Naive thymus-derived CD8-positive, alpha-beta T cell (primary cell): ENCODE measurements around the gene PPM1J. TPM values are rescaled to one million over a fixed set of nuclear protein-coding genes. Genes with fewer than 3 reads are reported as not detected.
A peak's percentile ranks its signal among the peaks of the same experiment; 100 is the strongest.

Experiments
- ATAC-seq, 2 donors: fragments of 150-1000 bp; cut with Tn5 transposase in 1 of 2; sonication (Bioruptor Pico), chemical (Tn5 transposase) in 1 of 2; 1 replicate in 1 of 2; 2 replicates in 1 of 2; pipeline ENCODE4 v1.10.0; 2021; ENCODE audit warnings: mild to moderate bottlenecking in 2 of 2, moderate library complexity in 2 of 2
- POLR2A ChIA-PET: fragments of 350-600 bp; sonication (Branson Sonifier 250); formaldehyde crosslinking; loops from one replicate; lab custom pipeline; 2021; ENCODE audit warnings: antibody characterized with exemption; lab: Charles Lee
- DNase-seq, 10 donors: peaks; one replicate each; pipeline versions ENCODE4 v3.0.0 to v3.0.0-alpha.2; 2020 to 2022
- H3K27ac Mint-ChIP-seq, 10 donors: one replicate each; pipeline ENCODE4 v1.8.0; 2020 to 2022; ENCODE audit warnings: mild to moderate bottlenecking in 10 of 10, mixed read lengths in 10 of 10, moderate library complexity in 4 of 10, inconsistent platforms in 1 of 10
- H3K27me3 Mint-ChIP-seq, 5 donors: one replicate each; pipeline ENCODE4 v1.8.0; 2021 to 2022; ENCODE audit warnings: mixed read lengths in 5 of 5
- H3K36me3 Mint-ChIP-seq, 3 donors: one replicate each; pipeline ENCODE4 v1.8.0; 2020 to 2022; ENCODE audit warnings: mixed read lengths in 3 of 3, mild to moderate bottlenecking in 2 of 3, inconsistent platforms in 1 of 3
- H3K4me1 Mint-ChIP-seq, 4 donors: one replicate each; pipeline ENCODE4 v1.8.0; 2021 to 2022; ENCODE audit warnings: mixed read lengths in 4 of 4
- H3K4me3 Mint-ChIP-seq, 10 donors: one replicate each; pipeline ENCODE4 v1.8.0; 2020 to 2022; ENCODE audit warnings: mild to moderate bottlenecking in 10 of 10, mixed read lengths in 10 of 10, moderate library complexity in 6 of 10, inconsistent platforms in 1 of 10
- H3K9me3 Mint-ChIP-seq, 9 donors: one replicate each; pipeline ENCODE4 v1.8.0; 2020 to 2022; ENCODE audit warnings: mixed read lengths in 9 of 9, mild to moderate bottlenecking in 3 of 9, inconsistent platforms in 1 of 9, moderate library complexity in 1 of 9
- polyA plus RNA-seq, 3 donors: library from polyadenylated mRNA; unstranded; fragments of 300-500 nt; fragmentation: Illumina TruSeq; gene quantifications; one replicate each; pipeline ENCODE4 v1.2.3, GENCODE V29; 2021
- total RNA-seq, 8 experiments: library from RNA in 2 of 8; stranded (reverse) in 2 of 8; gene quantifications; one replicate each; pipeline ENCODE4 v1.2.3 and lab custom pipeline; 2021 to 2026

PPM1J gene
- total and polyA plus RNA-seq, 5 experiments from 2014 or later: 0.44 TPM; not detected in 4

DNA sequence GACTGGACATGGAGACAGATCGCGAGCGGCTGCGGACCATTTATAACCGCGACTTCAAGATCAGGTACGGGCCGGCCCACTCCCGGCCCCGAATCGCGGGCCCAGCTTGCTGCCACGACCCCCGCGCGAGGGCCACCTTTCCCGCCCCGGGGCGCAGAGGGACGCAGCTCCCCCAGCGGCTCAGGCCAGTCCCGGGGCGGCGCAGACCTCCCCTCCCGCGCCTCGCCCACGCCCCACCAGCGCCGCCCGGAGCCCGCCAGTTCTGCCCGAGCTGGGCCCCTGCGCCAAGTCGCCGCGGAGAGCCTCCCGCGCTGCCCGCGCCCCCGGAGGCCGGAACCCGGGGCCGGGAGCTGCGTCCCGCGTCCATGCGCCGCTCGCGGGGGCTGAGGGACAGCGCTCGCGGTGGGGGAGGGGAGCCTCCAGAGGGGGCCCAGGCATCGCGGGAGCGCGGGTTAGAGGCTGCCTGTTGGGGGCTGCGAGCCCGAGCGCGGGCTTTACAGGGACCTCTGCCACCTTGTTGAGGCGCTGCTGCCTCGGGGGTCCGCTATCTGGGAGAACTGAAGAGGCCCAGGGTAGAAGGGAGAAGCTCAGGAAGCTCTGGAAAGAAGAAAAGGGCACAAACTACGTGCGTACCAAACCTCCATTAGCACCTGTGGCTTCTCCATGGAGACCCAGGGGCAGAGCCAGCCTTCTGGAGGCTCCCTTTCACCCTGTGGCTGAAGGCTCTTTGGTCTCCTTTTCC is 40.0 kb downstream of the PPM1J start:
- no peaks in the 10 kb centered on the region for H3K27me3 Mint-ChIP-seq

DNA sequence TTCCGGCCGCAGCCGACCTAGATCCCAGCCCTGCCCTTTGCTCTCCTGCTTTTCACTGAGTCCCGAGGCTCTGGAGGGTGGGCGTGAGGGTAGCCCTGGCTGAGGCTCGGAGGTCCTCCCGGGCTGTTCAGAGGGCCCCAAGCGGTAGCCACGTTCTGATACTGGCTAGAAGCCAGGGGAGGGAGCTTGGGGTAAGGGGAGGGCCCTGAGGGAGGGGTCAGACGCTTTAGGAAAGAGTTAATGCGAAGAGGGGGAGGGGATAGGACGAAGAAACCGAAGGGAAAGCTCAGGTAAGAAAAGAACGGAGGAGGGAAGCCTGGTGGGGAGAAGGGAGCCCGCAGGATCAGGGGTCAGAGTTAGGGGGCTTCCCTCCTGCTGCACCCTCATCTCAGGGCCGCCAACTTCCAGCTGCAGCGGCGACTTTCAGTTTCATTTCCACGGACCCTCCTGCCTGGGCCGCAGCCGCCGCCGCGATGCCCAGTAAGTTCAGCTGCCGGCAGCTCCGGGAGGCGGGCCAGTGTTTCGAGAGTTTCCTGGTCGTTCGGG is 40.6 kb downstream of the PPM1J start, which contains the start of gene MOV10:
MOV10 (plus strand) TSS at position 220 of the 546 bp plus-strand sequence; CDS start at position 474, 254 bp downstream.
- H3K27ac Mint-ChIP-seq: peak within 1 kb of the TSS; percentile 91 to 97 (median 96)
- peaks cover 0 to 26% (median 7%) of the 10 kb centered on the region in 3 donors for H3K36me3 Mint-ChIP-seq
- DNase-seq (peak; percentile 37 to 75 (median 56)), ATAC-seq (peak; percentile 63 to 70)
- H3K27me3 Mint-ChIP-seq: no peaks in the 10 kb centered on the region
- H3K4me3 Mint-ChIP-seq: peak within 1 kb of the TSS; percentile 91 to 99 (median 96)
- no peaks in the 10 kb centered on the region for H3K9me3 Mint-ChIP-seq
- H3K4me1 Mint-ChIP-seq: peaks cover 43 to 61% (median 51%) of the 10 kb centered on the region in 4 donors
- POLR2A ChIA-PET: interaction anchor here (0.9 to 3.9 kb wide), 13 partner anchors 10 to 1838 kb away, joined by 3 to 61 read pairs (median 5); partner anchors contain the start of genes CAPZA1, LRIG2, PPM1J and ST7L

More for the DNA sequence above, 40.0 kb downstream of the PPM1J start:
- peaks cover 47 to 63% (median 55%) of the 10 kb centered on the region in 4 donors for H3K4me1 Mint-ChIP-seq
- H3K27ac Mint-ChIP-seq: peak overlapping the region; percentile 91 to 97 (median 96)
- peak overlapping the region; percentile 91 to 99 (median 96) for H3K4me3 Mint-ChIP-seq
- H3K9me3 Mint-ChIP-seq: peaks cover 0 to 3% (median 0%) of the 10 kb centered on the region in 9 donors
- peaks cover 0 to 20% (median 11%) of the 10 kb centered on the region in 3 donors for H3K36me3 Mint-ChIP-seq
- peak; percentile 11 to 64 (median 47) for DNase-seq
- ATAC-seq: peak; percentile 47 to 60
- POLR2A ChIA-PET: interaction anchor here (0.6 to 3.9 kb wide), 16 partner anchors 10 to 1837 kb away, joined by 3 to 61 read pairs (median 4); partner anchors contain the start of genes CAPZA1, LRIG2, PPM1J and ST7L

DNA sequence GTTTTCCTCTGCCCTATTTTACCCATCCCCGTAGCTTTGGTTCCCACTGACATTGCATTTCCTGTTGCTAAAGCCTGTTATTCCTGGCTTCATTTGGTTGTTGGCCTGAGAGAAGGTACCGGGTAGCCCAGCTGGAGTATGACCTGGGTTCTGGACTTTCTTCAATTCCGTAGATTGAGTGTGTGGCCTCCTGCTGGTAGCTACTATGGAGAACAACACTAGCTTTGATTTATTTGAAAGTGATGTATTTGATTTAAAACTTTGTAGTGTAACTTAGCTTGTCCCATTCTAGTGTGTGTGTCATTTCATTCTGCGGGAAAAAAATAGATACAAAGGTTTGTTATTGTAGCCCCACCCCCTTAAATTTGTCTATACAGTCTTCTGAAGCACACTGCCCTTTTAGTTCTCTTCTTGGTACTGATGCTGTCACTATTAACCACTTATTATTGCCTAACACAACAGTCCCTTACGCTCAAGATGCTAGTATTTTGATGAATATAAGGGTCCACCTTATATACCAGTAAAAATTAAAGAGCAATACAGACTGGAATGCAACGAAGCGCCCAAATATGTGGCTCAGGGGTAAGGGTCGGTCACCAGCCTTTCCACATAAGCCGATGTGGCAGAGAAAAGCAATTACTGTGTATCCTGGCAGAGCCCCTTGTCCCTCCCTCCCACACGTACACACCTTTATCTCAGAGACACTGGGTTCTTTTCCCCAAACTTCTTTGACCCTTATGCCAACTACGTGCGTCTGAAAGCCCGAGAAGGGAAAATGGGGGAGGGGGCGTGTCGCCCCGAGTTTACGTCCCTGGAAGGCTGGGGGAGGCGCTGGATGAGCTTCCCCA is 41.3 kb downstream of the PPM1J start:
- POLR2A ChIA-PET: interaction anchor here (0.9 to 3.9 kb wide), 9 partner anchors 11 to 1838 kb away, joined by 3 to 61 read pairs (median 5); partner anchors contain the start of genes CAPZA1, LRIG2, PPM1J and ST7L
- Mint-ChIP-seq H3K27ac (peak overlapping the region; percentile 91 to 97 (median 96)), H3K27me3 (no peaks in the 10 kb centered on the region), H3K4me3 (peak overlapping the region; percentile 91 to 99 (median 96)), H3K4me1 (peaks cover 38 to 55% (median 49%) of the 10 kb centered on the region in 4 donors), H3K36me3 (peaks cover 0 to 31% (median 10%) of the 10 kb centered on the region in 3 donors), H3K9me3 (no peaks in the 10 kb centered on the region)
- DNase-seq (peak in 5 of 10 donors; percentile 5 to 40 (median 38)), ATAC-seq (peak; percentile 12 to 46)

DNA sequence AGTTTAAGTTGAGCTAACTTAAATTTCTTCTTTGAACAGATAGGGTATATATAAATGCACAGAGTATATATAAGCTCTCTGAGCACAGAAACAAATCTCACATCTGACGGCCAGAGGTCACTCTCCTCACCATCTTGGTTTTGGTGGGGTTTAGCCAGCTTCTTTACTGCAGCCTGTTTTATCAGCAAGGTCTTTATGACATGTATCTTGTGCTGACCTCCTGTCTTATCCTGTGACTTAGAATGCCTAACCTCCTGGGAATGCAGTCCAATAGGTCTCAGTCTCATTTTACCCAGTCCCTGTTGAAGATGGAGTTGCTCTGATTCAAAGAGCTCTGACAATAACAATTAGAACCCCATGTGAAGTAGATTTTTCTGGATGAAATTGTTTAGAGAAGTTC is 42.3 kb downstream of the PPM1J start:
- H3K36me3 Mint-ChIP-seq: peaks cover 0 to 41% (median 10%) of the 10 kb centered on the region in 3 donors
- H3K9me3 Mint-ChIP-seq: no peaks in the 10 kb centered on the region
- POLR2A ChIA-PET: interaction anchor here (0.8 to 3.9 kb wide), 3 partner anchors 31 to 54 kb away, joined by 3 to 61 read pairs (median 4); partner anchors contain the start of genes CAPZA1, PPM1J and ST7L
- H3K4me3 Mint-ChIP-seq: peak overlapping the region in 7 of 10 donors; percentile 21 to 98 (median 30)
- H3K4me1 Mint-ChIP-seq: peaks cover 32 to 51% (median 47%) of the 10 kb centered on the region in 4 donors
- no peaks in the 10 kb centered on the region for H3K27me3 Mint-ChIP-seq
- H3K27ac Mint-ChIP-seq: peak overlapping the region; percentile 6 to 97 (median 92)
- no peak for DNase-seq
- ATAC-seq: no peak

DNA sequence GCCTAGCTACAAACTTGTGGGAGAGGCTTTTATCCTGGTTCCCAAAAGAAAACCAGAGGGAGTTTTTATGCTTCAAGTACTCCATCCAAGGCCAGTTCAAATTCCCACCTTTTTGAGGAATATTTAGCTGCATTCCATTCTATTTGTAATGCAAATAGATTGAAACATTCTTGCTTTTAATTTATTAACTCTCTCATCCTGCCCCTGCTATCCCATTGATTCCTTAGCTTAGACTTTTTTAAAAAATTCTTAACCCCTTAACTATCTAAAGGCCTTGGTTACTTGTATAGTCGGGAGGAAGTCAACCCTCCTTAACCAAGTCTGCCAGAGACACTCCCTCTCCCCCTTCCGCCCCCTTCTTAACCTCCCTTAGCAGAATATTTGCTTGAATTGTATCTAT is 43.1 kb downstream of the PPM1J start:
- Mint-ChIP-seq H3K9me3 (no peaks in the 10 kb centered on the region), H3K4me1 (peaks cover 28 to 43% (median 40%) of the 10 kb centered on the region in 4 donors), H3K27ac (peak overlapping the region in 9 of 10 donors; percentile 11 to 97 (median 65)), H3K27me3 (no peaks in the 10 kb centered on the region), H3K36me3 (peaks cover 3 to 49% (median 13%) of the 10 kb centered on the region in 3 donors), H3K4me3 (no peak overlapping the region)
- POLR2A ChIA-PET: interaction anchor here (3.9 kb wide), 1 partner anchor 53 kb away, joined by 61 read pairs; the partner anchor contains the start of genes CAPZA1 and ST7L
- no peak for DNase-seq
- ATAC-seq: no peak

DNA sequence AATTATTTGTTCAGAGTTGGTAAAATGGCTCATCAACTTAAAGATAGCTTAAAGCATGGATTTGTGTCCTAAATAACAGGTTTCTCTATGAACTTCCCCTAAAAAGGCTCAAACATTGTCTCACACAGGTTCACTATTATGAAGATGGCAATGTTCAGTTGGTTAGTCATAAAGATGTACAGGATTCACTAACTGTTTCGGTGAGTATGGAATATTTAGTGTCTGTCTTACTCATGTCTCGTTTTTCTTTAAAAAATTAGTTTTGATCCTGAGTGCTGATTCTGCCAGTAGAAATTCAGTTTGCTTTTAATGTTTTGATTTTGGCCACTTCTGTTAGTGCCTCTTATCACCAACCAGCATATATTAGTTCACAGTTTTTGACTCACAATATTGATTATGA is 48.2 kb downstream of the PPM1J start:
- no peak for DNase-seq
- Mint-ChIP-seq H3K36me3 (peaks cover 4 to 93% (median 14%) of the 10 kb centered on the region in 3 donors), H3K4me3 (no peak overlapping the region), H3K27me3 (no peaks in the 10 kb centered on the region), H3K27ac (peak overlapping the region in 7 of 10 donors; percentile 3 to 93 (median 57)), H3K4me1 (peaks cover 5 to 14% (median 10%) of the 10 kb centered on the region in 4 donors), H3K9me3 (no peaks in the 10 kb centered on the region)
- POLR2A ChIA-PET: no interaction called here
- no peak for ATAC-seq

DNA sequence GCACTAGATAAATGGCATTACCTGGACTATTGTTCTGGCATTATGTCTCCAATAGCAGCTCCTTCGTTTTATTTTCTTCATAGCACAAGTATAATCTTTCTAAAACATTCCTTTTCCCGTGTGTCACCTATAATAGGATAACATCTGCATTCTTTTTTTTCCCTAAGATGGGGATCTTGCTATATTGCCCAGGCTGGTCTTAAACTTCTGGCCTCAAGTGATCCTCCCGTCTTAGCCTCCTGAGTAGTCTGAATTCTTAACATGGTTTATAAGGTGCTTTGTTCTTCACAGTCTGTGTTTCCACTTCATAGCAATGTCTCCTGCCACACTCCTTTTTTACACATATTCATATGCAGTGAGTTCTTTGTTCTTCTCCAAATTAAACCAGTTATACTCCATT is 49.3 kb downstream of the PPM1J start:
- POLR2A ChIA-PET: interaction anchor here (0.6 kb wide), 1 partner anchor 14 kb away, joined by 3 read pairs; no protein-coding TSS in a partner anchor
- peaks cover 8 to 93% (median 15%) of the 10 kb centered on the region in 3 donors for H3K36me3 Mint-ChIP-seq
- DNase-seq: no peak
- H3K27me3 Mint-ChIP-seq: no peaks in the 10 kb centered on the region
- no peaks in the 10 kb centered on the region for H3K9me3 Mint-ChIP-seq
- H3K4me3 Mint-ChIP-seq: no peak overlapping the region
- peaks cover 2 to 14% (median 10%) of the 10 kb centered on the region in 4 donors for H3K4me1 Mint-ChIP-seq
- peak overlapping the region in 6 of 10 donors; percentile 3 to 52 (median 28) for H3K27ac Mint-ChIP-seq
- ATAC-seq: no peak

Other genes with a start within 250 kb of the PPM1J start
- gene WNT2B, start 206.4 kb downstream of the PPM1J start, total RNA-seq: under 1 TPM; 0.21 to 0.33 TPM
- gene WNT2B, start 206.4 kb downstream of the PPM1J start, polyA plus RNA-seq: under 1 TPM in 1 of 3 donors, not detected in 2; 0.06 TPM
- 10 to 100 TPM; 22.6 to 23.7 TPM for gene ST7L, start 96.2 kb downstream of the PPM1J start, total RNA-seq
- 10 to 100 TPM; 12.6 to 15.7 (median 15.4) TPM for gene ST7L, start 96.2 kb downstream of the PPM1J start, polyA plus RNA-seq
- gene CAPZA1, start 95.5 kb downstream of the PPM1J start, total RNA-seq: 100 to 1,000 TPM; 126 to 135 TPM
- 100 to 1,000 TPM; 100 to 169 (median 116) TPM for gene CAPZA1, start 95.5 kb downstream of the PPM1J start, polyA plus RNA-seq
- 10 to 100 TPM; 84.2 to 89.9 TPM for gene MOV10, start 40.7 kb downstream of the PPM1J start, total RNA-seq
- 10 to 100 TPM; 24.7 to 40.4 (median 29.5) TPM for gene MOV10, start 40.7 kb downstream of the PPM1J start, polyA plus RNA-seq
- gene RHOC, start 8.2 kb downstream of the PPM1J start, total RNA-seq: 1 to 10 TPM; 3.0 to 4.2 TPM
- 10 to 100 TPM in 1 of 3 donors, 1 to 10 TPM in 2; 2.2 to 46.7 (median 2.8) TPM for gene RHOC, start 8.2 kb downstream of the PPM1J start, polyA plus RNA-seq
- gene SLC16A1, start 240.9 kb upstream of the PPM1J start, total RNA-seq: 10 to 100 TPM; 11.8 to 12.5 TPM
- gene SLC16A1, start 240.9 kb upstream of the PPM1J start, polyA plus RNA-seq: 10 to 100 TPM in 2 of 3 donors, 1 to 10 TPM in 1; 8.2 to 16.0 (median 10.7) TPM